SK-N-SH (cell line): ENCODE data around the gene ARHGDIA.

Experiments
- MAX ChIP-seq: IDR thresholded peaks from 2 replicates; pipeline ENCODE4 v1.4.0; 2012; ENCODE audit warnings: low read depth
- RAD21 ChIP-seq: IDR thresholded peaks from 2 replicates; pipeline ENCODE4 v1.6.1; 2012; ENCODE audit warnings: mild to moderate bottlenecking, low read length
- YY1 ChIP-seq: IDR thresholded peaks from 2 replicates; pipeline ENCODE4 v1.4.0; 2012; ENCODE audit warnings: low read depth, mild to moderate bottlenecking

DNA sequence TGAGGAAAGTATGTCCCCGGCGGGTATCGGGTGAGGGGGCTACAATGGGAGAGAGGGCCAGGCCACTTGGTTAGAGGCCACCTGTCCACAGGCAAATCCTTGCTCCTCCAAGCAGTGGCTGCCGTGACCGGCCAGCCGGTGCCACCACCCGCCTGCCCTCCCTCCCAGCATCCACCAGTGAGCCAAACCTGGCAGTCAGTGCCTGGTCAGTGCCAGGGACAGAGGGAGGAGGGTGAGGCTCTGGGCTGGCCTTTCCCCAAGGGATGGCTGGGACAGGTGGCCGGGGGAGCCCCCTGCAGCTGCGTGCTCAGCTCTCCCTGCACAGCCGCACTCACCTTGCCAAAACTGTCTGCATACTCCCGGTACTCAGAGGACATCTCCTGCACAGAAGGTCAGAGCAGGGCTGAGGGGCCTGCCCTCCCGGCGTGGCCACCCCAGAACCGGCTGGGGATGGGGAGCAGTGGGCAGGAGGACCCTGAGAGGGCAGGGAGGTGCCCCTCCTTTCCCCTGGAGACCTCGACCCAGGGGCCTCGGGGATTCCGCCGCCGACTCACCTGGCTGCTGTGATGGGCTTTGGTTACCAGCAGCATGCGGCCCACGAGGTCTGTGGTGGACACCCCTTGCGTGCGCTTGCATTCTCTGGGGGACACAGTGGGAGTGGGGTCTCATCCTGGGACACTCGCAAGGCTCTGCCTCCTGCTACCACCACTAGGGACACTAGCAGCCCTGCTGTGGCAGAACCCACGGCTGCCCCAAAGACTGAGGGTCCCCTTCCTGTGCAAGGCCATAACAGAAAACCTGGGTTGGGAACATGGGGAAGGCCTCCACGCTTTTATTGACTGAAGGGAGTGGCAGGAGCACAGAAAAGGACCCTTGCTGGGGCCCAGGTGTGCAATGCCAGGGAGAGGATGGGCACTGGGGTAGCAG is 36.3 kb upstream of the ARHGDIA start:
- TF ChIP-seq YY1, result no peak
- TF ChIP-seq RAD21, result no peak
- no peak for TF ChIP-seq MAX
